ENCODE measurements around the gene GRIN3A.

GRIN3A gene

DNA sequence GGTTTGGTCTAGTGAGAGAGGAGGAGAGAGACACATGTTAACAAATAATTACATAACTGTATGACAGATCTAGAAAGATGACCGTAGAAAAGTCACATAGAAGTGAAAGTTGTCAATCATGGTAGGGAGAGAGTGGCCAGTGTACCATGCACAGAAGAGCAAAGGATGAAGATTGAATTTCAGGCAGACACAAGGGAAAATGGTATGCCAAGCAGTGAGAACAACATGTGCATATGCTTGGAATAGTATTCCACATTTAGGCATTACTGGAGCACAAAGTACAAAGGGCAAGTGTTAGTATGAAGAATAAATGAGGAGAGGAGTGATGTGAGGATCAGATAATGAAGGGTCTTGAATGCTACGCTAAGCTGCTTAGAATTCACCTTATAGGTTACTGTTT is 20.3 kb downstream of the GRIN3A start:
- H3K4me3 Mint-ChIP-seq: no peak overlapping the region
- H3K27ac Mint-ChIP-seq: no peak overlapping the region
- no peaks in the 10 kb centered on the region for H3K4me1 Mint-ChIP-seq (ENCODE audit: low read depth)
- no peaks in the 10 kb centered on the region for H3K36me3 Mint-ChIP-seq
- H3K27me3 Mint-ChIP-seq: peaks cover 4% of the 10 kb centered on the region
- H3K9me3 Mint-ChIP-seq (ENCODE audit: low read depth): no peaks in the 10 kb centered on the region

DNA sequence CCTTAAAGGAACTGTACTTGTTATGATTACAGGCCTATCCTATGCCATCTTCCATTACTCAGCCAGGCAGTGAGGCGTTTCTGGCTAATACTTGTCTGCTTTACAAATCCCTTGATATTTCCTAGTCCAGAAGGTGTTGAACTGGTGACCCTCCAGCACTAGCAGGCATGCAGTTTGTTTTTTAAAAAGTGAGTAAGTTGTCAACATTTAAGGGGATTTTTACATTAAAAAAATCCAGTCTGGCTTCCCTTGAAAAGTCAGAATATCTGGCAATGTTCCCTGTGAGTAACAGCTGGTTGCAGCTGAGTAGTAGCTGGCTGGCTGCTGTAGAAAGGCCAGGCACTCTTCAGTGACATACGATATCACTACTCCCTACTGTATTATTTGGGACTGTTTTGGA is 21.8 kb downstream of the GRIN3A start:
- Mint-ChIP-seq H3K9me3 (ENCODE audit: low read depth) (no peaks in the 10 kb centered on the region), H3K4me3 (no peak overlapping the region), H3K27me3 (peaks cover 10% of the 10 kb centered on the region), H3K36me3 (no peaks in the 10 kb centered on the region), H3K4me1 (ENCODE audit: low read depth) (no peaks in the 10 kb centered on the region), H3K27ac (no peak overlapping the region)

DNA sequence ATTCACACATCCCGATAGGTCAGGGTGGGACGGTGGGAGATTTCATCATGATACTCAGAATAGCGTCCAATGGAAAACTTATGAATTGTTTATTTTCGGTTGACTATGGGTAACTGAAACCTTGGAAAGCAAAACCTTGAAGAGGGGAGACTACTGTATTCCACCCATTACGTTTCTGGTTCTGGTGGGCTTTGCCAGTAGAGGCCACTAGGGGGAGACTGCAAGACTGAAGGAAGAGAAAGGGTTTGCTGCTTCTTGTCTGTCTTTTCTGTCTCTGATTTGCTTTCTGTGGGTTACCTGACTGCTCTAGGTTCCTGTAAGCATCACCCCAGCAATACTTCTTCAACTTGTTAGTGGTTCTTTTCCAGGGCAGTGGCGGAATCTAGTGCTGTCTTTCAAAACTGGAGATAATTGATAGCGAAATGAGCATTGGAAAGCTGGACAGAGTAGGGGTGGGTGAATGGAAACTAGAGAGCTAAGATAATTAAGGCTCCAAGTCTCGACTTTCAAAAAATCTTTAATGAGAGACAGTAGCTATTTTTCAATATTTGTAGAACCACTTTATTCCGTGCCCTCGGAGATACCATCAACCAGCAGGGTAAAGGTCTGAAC is 27.0 kb downstream of the GRIN3A start:
- H3K9me3 Mint-ChIP-seq (ENCODE audit: low read depth): no peaks in the 10 kb centered on the region

DNA sequence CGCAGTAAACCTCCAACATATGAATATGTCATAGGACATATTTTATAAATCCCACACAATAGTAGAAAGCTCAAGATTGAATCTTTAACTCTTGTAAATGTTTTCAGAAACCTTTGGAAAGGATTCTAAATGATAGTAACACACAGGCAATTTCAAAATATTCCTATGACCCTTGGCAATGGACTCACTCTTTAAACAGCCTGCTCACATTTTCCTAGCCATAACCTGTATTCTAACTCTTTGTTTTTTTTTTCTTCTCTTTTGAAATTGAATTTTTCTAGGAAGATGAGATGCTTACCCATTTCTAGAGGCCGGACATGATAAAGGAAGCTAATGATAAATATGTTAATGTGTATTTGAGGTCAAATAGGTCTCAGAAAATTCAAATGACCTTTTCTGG is 29.6 kb downstream of the GRIN3A start:
- no peak overlapping the region for H3K27ac Mint-ChIP-seq
- no peaks in the 10 kb centered on the region for H3K36me3 Mint-ChIP-seq
- peaks cover 14% of the 10 kb centered on the region for H3K4me1 Mint-ChIP-seq (ENCODE audit: low read depth)
- peaks cover 14% of the 10 kb centered on the region for H3K27me3 Mint-ChIP-seq
- H3K4me3 Mint-ChIP-seq: no peak overlapping the region
- H3K9me3 Mint-ChIP-seq (ENCODE audit: low read depth): no peaks in the 10 kb centered on the region

More for the DNA sequence above, 27.0 kb downstream of the GRIN3A start:
- Mint-ChIP-seq H3K36me3 (no peaks in the 10 kb centered on the region), H3K4me1 (ENCODE audit: low read depth) (no peaks in the 10 kb centered on the region), H3K27me3 (peaks cover 14% of the 10 kb centered on the region), H3K27ac (no peak overlapping the region), H3K4me3 (no peak overlapping the region)

DNA sequence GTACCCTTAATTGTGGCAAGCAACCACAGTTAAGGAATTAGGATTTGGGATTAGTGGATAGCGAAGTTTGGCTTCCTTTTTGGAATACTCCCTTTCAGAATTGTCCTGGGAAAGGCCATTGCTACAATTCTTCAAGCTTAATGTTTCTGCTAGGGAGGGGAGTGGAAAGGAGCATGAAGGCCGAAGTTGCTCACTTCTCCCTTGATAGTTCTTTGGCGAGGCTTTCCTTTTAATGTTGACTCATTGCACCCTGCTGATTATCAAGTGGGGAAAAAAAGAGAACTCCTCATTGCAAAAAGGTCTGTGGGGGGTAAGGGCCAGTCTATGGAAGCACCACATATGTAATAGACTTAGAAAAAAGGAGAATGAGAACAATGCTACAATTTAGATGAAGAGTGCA is 30.7 kb downstream of the GRIN3A start:
- no peaks in the 10 kb centered on the region for H3K9me3 Mint-ChIP-seq (ENCODE audit: low read depth)
- no peaks in the 10 kb centered on the region for H3K36me3 Mint-ChIP-seq
- no peak overlapping the region for H3K27ac Mint-ChIP-seq
- H3K27me3 Mint-ChIP-seq: peaks cover 14% of the 10 kb centered on the region
- no peak overlapping the region for H3K4me3 Mint-ChIP-seq
- H3K4me1 Mint-ChIP-seq (ENCODE audit: low read depth): peaks cover 14% of the 10 kb centered on the region

DNA sequence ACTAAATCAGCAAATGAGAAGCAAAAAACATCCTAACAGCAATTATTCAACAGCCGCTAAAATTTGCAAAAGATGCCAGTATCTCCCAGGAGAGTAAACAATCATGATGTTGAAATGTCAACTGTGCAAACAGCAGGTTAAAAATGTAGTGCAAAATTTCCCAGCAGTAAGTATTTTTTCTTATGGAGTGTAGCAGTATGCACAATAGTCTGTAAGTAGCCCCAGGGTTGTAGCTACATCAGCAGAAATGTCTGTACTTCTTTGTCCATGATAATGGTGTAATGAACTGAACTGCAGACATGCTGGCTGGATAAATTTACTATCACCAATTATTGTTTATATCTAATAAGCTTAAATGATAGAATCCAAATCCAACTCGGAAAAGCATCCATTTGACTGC is 31.4 kb downstream of the GRIN3A start:
- Mint-ChIP-seq H3K27ac (no peak overlapping the region), H3K4me3 (no peak overlapping the region), H3K9me3 (ENCODE audit: low read depth) (no peaks in the 10 kb centered on the region), H3K27me3 (peaks cover 8% of the 10 kb centered on the region), H3K36me3 (no peaks in the 10 kb centered on the region), H3K4me1 (ENCODE audit: low read depth) (peaks cover 14% of the 10 kb centered on the region)

DNA sequence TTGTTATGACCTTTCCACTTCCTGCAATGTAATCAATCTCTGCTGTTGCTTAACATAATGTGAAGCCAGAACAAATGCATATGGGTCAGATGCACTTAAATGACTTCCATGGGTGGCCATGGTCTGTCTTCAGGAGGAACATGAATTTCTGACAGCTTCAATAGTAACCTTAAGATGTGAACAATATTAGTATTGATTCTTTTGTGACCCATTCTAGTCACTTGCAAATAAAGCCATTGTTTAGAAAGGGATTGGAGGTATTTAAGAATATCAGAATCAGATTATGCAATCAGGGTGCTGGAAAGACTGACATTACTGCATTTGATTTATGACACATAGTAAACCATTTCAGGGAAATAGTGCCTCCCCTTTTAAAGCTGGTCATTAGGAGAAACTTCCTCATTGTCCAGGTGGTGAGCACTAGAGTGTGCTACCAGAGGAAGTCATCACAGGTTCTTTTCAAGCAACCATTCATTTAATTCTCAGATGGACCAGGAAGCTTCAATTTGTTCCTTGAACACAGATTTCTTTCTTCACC is 32.1 kb downstream of the GRIN3A start:
- Mint-ChIP-seq H3K27me3 (peaks cover 5% of the 10 kb centered on the region), H3K4me1 (ENCODE audit: low read depth) (peaks cover 14% of the 10 kb centered on the region), H3K27ac (no peak overlapping the region), H3K4me3 (no peak overlapping the region), H3K9me3 (ENCODE audit: low read depth) (no peaks in the 10 kb centered on the region), H3K36me3 (no peaks in the 10 kb centered on the region)

DNA sequence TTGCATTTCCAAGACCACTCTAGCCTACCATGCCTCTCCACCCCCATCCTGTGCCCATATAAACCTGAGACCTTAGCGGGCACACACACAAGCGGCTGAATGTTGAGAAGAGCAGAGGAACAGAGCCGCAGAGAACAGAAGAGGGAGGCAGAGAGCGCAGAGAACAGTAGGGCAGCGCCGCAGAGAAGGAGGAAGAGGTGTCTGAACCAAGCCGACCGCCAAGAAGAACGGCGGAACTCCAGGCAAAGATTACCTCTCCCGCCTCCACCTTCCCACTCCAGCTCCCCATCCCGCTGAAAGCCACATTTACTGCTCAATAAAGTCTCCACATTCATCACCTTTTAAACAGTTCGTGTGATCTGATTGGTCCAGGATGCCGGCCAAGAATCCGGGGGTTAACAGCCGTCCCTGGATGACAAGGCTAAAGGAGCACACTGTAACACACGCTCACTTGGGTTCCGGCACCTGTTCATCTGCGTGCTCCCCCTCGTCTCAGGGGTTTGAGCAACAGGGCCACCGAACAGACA is 33.2 kb downstream of the GRIN3A start:
- no peaks in the 10 kb centered on the region for H3K9me3 Mint-ChIP-seq (ENCODE audit: low read depth)
- peak overlapping the region; percentile 86 for H3K4me3 Mint-ChIP-seq
- peak overlapping the region; percentile 52 for H3K27ac Mint-ChIP-seq
- H3K27me3 Mint-ChIP-seq: peaks cover under 1% of the 10 kb centered on the region
- H3K4me1 Mint-ChIP-seq (ENCODE audit: low read depth): peaks cover 14% of the 10 kb centered on the region
- H3K36me3 Mint-ChIP-seq: no peaks in the 10 kb centered on the region

DNA sequence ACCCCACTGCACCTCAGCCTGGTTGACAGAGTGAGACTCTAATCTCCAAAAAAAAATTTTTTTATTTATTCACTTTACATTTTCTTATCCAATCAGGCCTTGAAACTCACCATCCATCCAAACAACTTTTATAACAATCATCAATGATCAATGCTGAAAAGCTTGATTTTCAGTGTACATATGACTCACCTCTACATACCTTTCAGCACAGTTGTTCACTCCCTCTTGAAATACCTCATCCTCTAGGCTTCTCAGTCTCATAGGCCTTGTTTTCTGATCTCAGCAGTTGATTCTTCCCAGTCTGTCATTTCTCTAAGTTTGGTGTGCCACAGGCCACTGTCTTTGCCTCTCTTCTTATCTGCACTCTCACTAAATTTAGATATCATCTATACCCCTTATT is 36.2 kb downstream of the GRIN3A start:
- Mint-ChIP-seq H3K9me3 (ENCODE audit: low read depth) (no peaks in the 10 kb centered on the region), H3K27me3 (peaks cover 4% of the 10 kb centered on the region), H3K36me3 (no peaks in the 10 kb centered on the region), H3K4me1 (ENCODE audit: low read depth) (peaks cover 14% of the 10 kb centered on the region), H3K27ac (no peak overlapping the region), H3K4me3 (no peak overlapping the region)

DNA sequence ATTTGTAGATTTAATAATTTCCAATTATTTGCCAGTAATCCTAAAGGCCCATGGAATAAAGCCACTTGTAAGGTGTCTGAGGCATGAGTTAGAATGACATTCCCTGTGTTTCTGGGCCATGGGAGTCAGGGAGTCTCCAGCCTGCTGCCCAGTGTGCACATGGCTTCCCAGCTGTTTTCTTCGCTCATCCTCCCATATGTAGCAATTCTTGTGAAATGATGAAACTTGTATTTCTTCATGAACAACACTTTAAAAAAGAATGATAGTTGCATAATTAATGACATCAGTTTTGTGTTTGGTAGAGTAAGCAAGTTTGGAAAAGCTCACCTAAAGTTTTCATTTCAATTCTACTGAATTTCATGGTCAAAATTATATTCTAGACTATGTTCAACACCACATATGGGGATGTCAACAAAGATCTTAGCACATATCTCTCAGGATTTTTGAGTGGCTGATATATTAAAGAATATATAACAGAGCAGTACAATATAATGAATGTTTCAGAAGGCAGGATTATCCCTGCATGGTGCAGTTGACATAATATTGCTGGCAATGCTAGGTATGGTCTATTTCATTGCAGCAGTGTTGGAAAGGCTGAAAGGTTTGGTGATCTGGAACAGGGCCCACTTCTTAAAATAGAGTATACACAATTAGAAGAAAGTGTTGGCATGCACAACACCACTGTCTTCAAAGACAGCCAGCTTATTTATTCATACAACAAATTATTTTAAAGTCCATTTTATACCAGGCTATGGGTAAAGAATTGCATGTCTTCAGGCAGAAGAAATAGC is 44.7 kb downstream of the GRIN3A start:
- H3K27ac Mint-ChIP-seq: no peak overlapping the region
- no peaks in the 10 kb centered on the region for H3K36me3 Mint-ChIP-seq
- H3K27me3 Mint-ChIP-seq: no peaks in the 10 kb centered on the region
- no peak overlapping the region for H3K4me3 Mint-ChIP-seq
- H3K4me1 Mint-ChIP-seq (ENCODE audit: low read depth): no peaks in the 10 kb centered on the region
- no peaks in the 10 kb centered on the region for H3K9me3 Mint-ChIP-seq (ENCODE audit: low read depth)

DNA sequence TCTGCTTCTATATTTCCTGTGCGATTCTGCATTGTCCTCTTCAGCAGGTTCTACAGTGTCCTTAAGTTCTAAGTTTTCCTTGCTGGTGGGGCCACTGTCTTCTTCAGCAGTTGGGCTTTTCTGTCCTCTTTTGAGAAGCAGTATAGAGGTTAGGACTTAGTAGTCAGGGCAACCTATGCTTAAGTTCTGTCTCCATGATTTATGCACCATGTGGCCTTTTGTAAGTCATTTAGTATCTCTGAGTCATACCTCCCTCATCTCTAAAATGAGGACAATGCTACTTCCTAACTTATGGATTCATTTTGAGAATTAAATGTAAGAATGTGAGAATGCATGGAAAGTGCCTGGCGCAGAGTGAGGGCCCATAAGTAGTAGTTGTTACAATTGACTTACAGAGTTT is 46.8 kb downstream of the GRIN3A start:
- Mint-ChIP-seq H3K36me3 (no peaks in the 10 kb centered on the region), H3K27ac (no peak overlapping the region)

DNA sequence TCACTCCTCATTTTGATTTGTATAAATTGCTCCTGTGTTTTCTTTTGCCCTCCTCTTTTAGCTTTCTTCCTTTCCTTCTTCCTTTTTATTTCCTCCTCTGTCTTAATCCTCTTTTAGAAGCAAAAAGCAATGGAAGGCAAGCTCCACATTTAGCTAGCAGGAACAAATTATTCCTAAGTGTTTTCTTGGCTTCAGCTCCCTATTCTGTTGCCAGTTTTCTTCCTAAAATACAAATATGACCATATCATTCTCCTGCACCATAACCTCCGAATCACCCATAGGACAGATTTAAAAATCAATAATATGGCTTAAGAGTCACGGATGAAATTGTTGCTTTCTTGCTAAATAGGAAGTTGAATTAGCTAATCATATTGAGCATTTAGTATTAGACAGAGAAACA is 49.4 kb downstream of the GRIN3A start:
- Mint-ChIP-seq H3K27me3 (peaks cover 5% of the 10 kb centered on the region), H3K4me3 (no peak overlapping the region), H3K27ac (no peak overlapping the region), H3K4me1 (ENCODE audit: low read depth) (no peaks in the 10 kb centered on the region), H3K36me3 (no peaks in the 10 kb centered on the region), H3K9me3 (ENCODE audit: low read depth) (no peaks in the 10 kb centered on the region)

More for the DNA sequence above, 46.8 kb downstream of the GRIN3A start:
- H3K4me3 Mint-ChIP-seq: no peak overlapping the region
- H3K27me3 Mint-ChIP-seq: peaks cover 2% of the 10 kb centered on the region
- no peaks in the 10 kb centered on the region for H3K4me1 Mint-ChIP-seq (ENCODE audit: low read depth)
- no peaks in the 10 kb centered on the region for H3K9me3 Mint-ChIP-seq (ENCODE audit: low read depth)

DNA sequence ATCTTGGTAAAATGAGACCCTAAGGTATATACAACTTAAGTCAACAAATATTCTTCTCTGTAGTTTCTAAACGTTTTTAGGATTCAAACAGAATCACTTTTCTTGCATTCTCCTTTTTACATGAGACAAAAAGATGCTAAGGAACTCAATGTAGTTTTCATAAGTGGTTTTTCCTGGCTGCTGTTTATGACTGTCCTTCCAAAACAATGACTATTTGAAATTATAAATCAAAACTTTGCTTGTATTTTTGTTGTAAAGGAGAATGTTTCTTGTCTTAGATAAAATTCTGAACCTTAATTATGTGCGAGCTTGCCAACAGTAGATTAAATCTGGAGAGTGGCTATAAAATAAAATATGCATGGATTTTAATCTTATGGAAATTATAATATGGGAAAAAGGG is 53.8 kb downstream of the GRIN3A start:
- Mint-ChIP-seq H3K9me3 (ENCODE audit: low read depth) (no peaks in the 10 kb centered on the region), H3K4me3 (no peak overlapping the region), H3K27ac (no peak overlapping the region), H3K4me1 (ENCODE audit: low read depth) (no peaks in the 10 kb centered on the region), H3K36me3 (no peaks in the 10 kb centered on the region), H3K27me3 (peaks cover 5% of the 10 kb centered on the region)

DNA sequence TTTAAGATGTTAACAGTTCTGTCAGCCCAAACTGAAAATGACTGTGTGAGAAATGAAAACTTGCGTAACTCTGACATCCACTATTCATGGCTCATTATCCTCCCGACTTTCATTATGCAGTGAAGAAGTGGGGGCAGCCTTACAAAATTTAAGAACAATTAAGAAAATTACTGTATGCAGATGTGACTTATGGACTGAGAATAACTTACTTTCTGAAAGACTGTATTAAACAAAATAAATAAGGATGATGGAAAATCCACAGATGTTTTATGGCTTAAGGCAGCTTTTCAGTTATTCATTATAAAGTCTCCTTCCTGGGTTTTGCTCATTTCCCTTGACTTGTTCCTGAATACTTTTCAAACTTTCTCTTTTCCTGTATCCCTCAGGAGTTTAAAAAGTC is 55.2 kb downstream of the GRIN3A start:
- no peak overlapping the region for H3K27ac Mint-ChIP-seq
- H3K27me3 Mint-ChIP-seq: peaks cover 6% of the 10 kb centered on the region
- no peaks in the 10 kb centered on the region for H3K9me3 Mint-ChIP-seq (ENCODE audit: low read depth)
- no peaks in the 10 kb centered on the region for H3K36me3 Mint-ChIP-seq
- H3K4me1 Mint-ChIP-seq (ENCODE audit: low read depth): no peaks in the 10 kb centered on the region
- H3K4me3 Mint-ChIP-seq: no peak overlapping the region

DNA sequence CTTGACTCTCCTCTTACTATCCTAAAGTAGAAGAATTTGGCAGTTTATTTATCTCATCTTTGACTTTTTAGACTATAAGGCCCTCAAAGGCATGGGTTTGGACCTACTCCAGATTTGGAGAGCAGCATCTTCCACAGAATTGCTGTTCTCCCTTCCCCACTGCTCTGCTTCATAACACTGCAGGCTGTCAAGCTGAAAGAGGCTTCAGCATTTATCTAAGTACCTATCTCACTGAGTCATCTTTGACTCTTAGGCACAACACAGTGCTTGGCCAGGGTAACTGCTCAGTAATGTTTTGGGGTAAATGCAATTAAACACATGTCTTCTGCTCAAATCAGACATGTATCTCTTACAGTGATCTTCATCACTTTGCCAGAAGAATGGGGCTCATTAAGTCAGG is 60.6 kb downstream of the GRIN3A start:
- H3K36me3 Mint-ChIP-seq: no peaks in the 10 kb centered on the region
- no peak overlapping the region for H3K4me3 Mint-ChIP-seq
- no peaks in the 10 kb centered on the region for H3K9me3 Mint-ChIP-seq (ENCODE audit: low read depth)
- no peaks in the 10 kb centered on the region for H3K4me1 Mint-ChIP-seq (ENCODE audit: low read depth)
- H3K27me3 Mint-ChIP-seq: peaks cover 6% of the 10 kb centered on the region
- H3K27ac Mint-ChIP-seq: no peak overlapping the region

Data from activated naive CD8-positive, alpha-beta T cell (primary cell).